ENCODE measurements around the gene SEC24D. TPM values are rescaled to one million over a fixed set of nuclear protein-coding genes. Genes with fewer than 3 reads are reported as not detected.

SEC24D gene
- total and polyA plus RNA-seq, 9 of the 15 experiments (the other 6 are each of a cell fraction or from before 2014, with no cell fraction given): 7.1 to 22.5 (median 11.3) TPM

- Histone ChIP-seq H3K9ac (ENCODE audit: insufficient read depth in 1 of 2, low read depth in 2 of 2, low read length in 2 of 2) (no peak overlapping the region), H3K27ac (ENCODE audit: extremely low read depth, low read depth, low read length) (no peak overlapping the region), H3K27me3 (ENCODE audit: control insufficient read depth in 2 of 2, insufficient read depth in 2 of 2, low read length in 2 of 2) (no peaks in the 10 kb centered on the region), H3K4me3 (no peak overlapping the region), H3K4me2 (ENCODE audit: insufficient read depth, low read length) (no peak overlapping the region), H3K79me2 (ENCODE audit: control insufficient read depth, insufficient read depth, low read length) (no peaks in the 10 kb centered on the region), H3K4me1 (replicated peaks in 1 of 2; ENCODE audit: control insufficient read depth in 2 of 2, insufficient read depth in 2 of 2, low read length in 2 of 2) (no peaks in the 10 kb centered on the region), H3K9me1 (ENCODE audit: control insufficient read depth, insufficient read depth, low read length) (no peaks in the 10 kb centered on the region), H3K9me3 (replicated peaks; ENCODE audit: control insufficient read depth, insufficient read depth, low read depth, low read length) (no peaks in the 10 kb centered on the region), H4K20me1 (replicated peaks; ENCODE audit: control insufficient read depth, insufficient read depth, low read length) (0 out of 2 replicates have a peak, but pooled peaks cover 4% of the 10 kb centered on the region), H3K36me3 (ENCODE audit: control insufficient read depth, insufficient read depth, low read length) (peaks cover under 1% of the 10 kb centered on the region; the same call in 1 of the 3 replicates), H2AFZ (ENCODE audit: low read depth, low read length) (no peak overlapping the region)
- no peak for DNase-seq (ENCODE audit: extremely low read depth in 1 of 4, low spot score in 3 of 4)
- intact Hi-C loops (cut with micrococcal nuclease): no loop called here
- no peak for ATAC-seq
- WGBS (ENCODE audit: insufficient coverage, low coverage, missing lambda C conversion rate): 69% methylated on average over 4 of the region's 4 CpGs
- in situ Hi-C loops (cut with MboI): no loop called here
- TF ChIP-seq, protein P1, sequence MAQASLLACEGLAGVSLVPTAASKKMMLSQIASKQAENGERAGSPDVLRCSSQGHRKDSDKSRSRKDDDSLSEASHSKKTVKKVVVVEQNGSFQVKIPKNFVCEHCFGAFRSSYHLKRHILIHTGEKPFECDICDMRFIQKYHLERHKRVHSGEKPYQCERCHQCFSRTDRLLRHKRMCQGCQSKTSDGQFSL (CRISPR knock-in tag; IDR thresholded peaks at IDR 0.05): no peak
- TF ChIP-seq, protein P1 (tag; IDR thresholded peaks at IDR 0.05): no peak
- TF ChIP-seq FOXM1 (IDR thresholded peaks at IDR 0.05; ENCODE audit: low read depth): no peak
- no peak for TF ChIP-seq FOXM1 (CRISPR knock-in tag; IDR thresholded peaks at IDR 0.05; ENCODE audit: low read depth)
- TF ChIP-seq ARID2 (IDR thresholded peaks at IDR 0.05): no peak
- no peak for TF ChIP-seq ZNF395 (CRISPR knock-in tag; IDR thresholded peaks at IDR 0.05)
- no peak for TF ChIP-seq YY1 (IDR thresholded peaks at IDR 0.05; ENCODE audit: borderline replicate concordance in 1 of 3, control insufficient read depth in 1 of 3, extremely low read depth in 1 of 3, insufficient read depth in 3 of 3, insufficient read length in 1 of 3, insufficient replicate concordance in 2 of 3, low read depth in 1 of 3, low read length in 2 of 3)
- no peak for TF ChIP-seq PHF8 (IDR thresholded peaks at IDR 0.05; ENCODE audit: borderline replicate concordance, low read length)
- TF ChIP-seq, protein P2, sequence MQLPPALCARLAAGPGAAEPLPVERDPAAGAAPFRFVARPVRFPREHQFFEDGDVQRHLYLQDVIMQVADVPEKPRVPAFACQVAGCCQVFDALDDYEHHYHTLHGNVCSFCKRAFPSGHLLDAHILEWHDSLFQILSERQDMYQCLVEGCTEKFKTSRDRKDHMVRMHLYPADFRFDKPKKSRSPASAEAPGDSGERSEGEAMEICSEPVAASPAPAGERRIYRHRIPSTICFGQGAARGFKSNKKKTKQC (CRISPR knock-in tag; IDR thresholded peaks at IDR 0.05): no peak
- no peak for TF ChIP-seq RBM15 (IDR thresholded peaks at IDR 0.05; ENCODE audit: insufficient read depth, low read length)
- no peak for TF ChIP-seq ZNF277 (CRISPR knock-in tag; IDR thresholded peaks at IDR 0.05; ENCODE audit: borderline replicate concordance)
- TF ChIP-seq FIP1L1 (IDR thresholded peaks at IDR 0.05; ENCODE audit: low read depth, low read length, poor library complexity, severe bottlenecking): no peak
- TF ChIP-seq PPARD (CRISPR knock-in tag; IDR thresholded peaks at IDR 0.05): no peak
- FAIRE-seq: no peak
- ChIA-PET POLR2A (no interaction called here), CTCF (ENCODE audit: low intra/inter-chr PET ratio) (no interaction called here)
- no TSS peak for BruUV-seq (replicated peaks)
Measured at GRCh38 chr4:118718511-118719170, 117.3 kb downstream of the SEC24D start.
